Neural progenitor cell (in vitro differentiated cells): ENCODE measurements around the gene TGM5.

Experiments used
- CTCF ChIP-seq: fragments of 200-600 bp; sonication (generic); IDR thresholded peaks from 2 replicates; pipeline ENCODE4 v1.5.1; 2017; ENCODE audit warnings: antibody characterized with exemption, mild to moderate bottlenecking
- EZH2 ChIP-seq: fragments of 200-600 bp; sonication (generic); IDR thresholded peaks from 2 replicates; pipeline ENCODE4 v1.6.1; 2017; ENCODE audit warnings: antibody characterized with exemption, mild to moderate bottlenecking, moderate library complexity
- EZH2phosphoT487 ChIP-seq: fragments of 200-600 bp; sonication (generic); IDR thresholded peaks from 2 replicates; pipeline ENCODE4 v1.6.1; 2017; ENCODE audit warnings: antibody characterized with exemption

- TF ChIP-seq EZH2 (no peak), CTCF (no peak), EZH2phosphoT487 (no peak)
These were observed 45.6 kb upstream of the TGM5 start for GRCh38 chr15:43312378-43312777.
